Forelimb muscle (tissue), 1 donor: ENCODE measurements around the gene SULF2. TPM values are rescaled to one million over a fixed set of nuclear protein-coding genes. Genes with fewer than 3 reads are reported as not detected.
A peak's percentile ranks its signal among the peaks of the same experiment; 100 is the strongest.

Source experiments
- DNase-seq: peaks from one replicate; pipeline ENCODE4 v3.0.0-alpha.2; 2013; ENCODE audit warnings: low read depth
- polyA plus RNA-seq: library from polyadenylated mRNA; unstranded; fragments of 120-200 nt; gene quantifications from one replicate; pipeline ENCODE4 v1.2.1, GENCODE V29; 2013; ENCODE audit not compliant: insufficient read length

SULF2 gene
- polyA plus RNA-seq, 1 donor = 43.6 TPM

DNA sequence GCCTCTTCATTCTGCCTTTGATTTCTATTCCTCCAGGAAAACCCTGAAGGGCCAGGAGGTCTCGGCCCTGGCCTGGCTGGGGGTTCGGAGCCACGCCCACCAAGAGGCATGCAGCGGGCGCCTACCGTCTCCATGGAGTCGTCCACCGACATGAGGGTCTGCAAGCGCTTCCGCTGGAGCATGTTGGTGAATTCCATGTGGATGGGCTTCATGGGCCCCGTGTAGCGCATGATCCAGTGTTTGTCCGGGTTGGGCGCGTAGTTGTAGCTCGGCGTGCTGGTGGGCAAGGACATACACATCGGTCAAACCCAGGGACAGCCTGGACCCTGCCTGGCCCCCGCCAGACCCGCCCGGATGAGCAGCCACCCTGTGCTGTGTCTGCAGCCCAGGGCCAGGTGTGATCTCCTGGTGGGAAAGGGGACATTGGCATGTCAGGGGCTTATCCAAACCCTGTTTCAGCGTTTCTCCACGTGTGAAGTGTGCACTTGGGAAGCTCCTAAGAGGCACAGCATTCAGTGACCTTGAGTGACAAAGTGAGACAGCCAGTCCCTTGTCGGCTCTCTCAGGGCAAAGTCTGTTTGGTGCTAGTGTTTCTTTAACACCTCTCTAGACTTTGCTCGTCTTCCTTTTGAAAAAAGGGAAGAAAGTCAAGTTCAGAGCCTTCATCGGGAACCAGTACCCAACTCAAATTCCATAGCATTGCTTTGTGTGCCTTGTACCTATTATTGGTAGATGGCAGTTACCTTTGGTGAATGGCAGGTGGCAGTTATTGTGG is 100.8 kb downstream of the SULF2 start:
- no peak for DNase-seq

DNA sequence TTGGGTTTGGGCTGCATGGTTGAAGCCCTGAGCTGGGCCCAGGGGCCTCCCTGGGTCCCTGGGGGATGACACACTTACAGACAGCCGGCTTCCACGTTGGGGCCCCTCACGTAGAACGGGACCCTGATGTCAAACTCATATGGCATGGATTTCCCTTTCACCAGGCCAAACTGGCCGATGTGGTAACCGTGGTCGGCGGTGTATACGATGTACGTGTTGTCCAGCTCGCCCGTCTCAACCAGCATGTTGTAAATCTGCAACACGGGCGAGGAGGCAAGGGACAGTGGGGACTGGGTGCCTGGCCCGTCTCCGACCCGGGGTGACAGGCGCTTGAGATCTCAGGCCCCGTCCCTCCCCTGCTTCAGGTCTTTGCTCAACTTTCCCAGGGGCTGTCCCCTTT is 102.4 kb downstream of the SULF2 start:
- DNase-seq = no peak

DNA sequence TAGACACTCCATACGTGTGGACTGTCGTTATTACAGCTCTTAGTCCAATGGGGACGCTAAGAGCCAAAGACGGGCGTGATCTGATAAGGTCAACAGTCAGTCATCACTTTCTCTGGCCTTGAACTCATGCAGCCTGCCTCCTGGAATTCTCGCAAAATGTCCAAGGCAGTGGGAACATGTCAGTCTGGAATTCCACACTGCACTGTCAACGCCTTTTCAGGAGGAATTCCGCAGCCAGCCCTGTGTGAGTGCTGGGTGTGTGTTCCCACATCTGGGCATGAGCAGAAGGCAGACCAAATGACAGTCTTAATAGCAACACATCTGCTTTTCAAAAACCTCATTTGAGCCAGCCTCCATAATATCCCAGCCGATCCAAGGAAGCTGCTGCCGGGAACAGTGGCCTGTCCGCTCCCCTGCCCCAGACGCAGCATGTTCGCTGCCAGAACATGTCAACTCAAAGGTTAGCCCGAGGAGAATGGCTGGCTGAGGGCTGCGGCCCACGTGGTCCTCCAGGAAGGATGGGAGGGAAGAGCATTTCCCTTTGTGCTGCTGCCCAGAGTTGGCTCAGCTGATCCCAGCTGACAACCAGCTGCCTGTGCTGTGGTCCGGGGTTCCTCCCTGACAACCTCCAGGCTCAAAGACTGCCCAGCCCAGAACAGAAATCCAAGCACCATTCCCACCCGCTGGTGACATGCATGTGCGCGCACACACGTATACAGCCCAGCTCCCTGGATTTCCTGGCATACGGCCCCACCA is 103.1 kb downstream of the SULF2 start:
- DNase-seq = peak; percentile 29

DNA sequence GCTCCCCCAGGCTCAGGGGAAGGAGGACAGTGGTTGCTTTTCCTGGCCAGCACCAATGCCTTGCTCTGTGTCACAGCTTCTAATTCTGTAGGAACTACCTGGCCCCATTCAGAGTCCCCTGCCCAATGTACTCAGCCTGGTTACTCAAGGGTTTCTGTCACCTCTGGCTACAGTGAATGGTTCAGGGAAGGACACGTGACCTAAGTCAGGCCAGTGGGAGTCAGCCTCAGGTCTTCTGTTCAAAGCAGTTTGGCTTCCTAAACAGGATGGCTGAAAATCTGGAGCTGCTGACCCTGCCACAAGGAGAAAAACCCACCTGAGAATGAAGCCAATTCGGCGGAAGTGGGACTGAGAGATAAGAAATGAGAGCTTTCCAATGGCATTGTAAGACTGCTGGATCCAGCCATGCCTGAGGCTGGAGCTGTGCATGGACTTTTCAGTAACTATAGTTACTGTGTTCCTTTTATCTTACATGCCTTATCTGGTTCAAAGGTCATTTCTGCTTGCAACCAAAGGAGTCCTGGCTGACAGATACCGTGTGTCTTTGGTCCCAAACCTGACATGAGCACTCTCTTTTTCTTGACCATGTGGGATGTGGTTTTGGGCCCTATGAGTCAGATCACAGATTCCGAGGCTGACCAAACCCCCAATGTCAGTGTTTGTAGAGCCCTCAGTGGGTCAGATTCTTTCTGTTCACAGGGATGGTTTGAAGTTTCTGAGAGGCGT is 104.3 kb downstream of the SULF2 start:
- no peak for DNase-seq

DNA sequence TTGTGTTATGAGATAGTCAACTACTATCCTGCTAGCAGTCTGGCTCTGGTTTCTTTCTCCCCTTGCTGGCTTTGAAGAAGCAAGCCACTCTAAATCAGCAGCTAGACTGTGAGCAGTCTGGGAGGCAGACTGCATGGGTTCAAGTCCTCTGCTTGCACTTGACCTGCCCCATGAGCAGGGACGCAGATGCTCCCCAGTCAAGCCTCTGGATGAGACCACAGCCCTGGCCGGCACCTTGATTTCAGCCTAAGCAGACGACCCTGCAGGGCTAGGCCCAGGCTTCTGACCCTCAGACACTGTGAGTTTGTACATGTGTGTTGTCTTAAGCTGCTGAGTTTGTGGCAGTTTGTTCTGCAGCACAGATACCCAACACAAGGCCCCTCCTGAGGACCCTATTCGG is 105.8 kb downstream of the SULF2 start:
- DNase-seq = no peak

DNA sequence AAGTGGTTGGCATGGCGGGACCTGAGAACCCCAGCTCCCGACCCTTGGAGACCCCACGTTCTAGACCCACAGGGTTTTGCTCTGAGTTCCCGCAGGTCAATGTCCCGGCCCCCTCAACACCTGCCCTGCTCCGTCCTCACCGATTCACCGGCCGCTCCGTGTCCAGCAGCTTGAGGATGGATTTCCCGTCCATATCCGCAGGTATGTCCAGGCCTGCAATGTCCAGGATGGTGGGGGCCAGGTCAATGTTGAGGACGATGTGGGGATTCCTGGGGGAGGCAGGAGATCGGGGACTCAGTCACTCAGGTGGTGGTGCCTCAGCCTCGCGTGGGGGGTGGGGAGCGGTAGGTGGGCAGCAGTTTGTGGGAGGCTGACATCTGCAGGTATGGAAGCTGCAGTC is 106.7 kb downstream of the SULF2 start:
- DNase-seq = no peak

DNA sequence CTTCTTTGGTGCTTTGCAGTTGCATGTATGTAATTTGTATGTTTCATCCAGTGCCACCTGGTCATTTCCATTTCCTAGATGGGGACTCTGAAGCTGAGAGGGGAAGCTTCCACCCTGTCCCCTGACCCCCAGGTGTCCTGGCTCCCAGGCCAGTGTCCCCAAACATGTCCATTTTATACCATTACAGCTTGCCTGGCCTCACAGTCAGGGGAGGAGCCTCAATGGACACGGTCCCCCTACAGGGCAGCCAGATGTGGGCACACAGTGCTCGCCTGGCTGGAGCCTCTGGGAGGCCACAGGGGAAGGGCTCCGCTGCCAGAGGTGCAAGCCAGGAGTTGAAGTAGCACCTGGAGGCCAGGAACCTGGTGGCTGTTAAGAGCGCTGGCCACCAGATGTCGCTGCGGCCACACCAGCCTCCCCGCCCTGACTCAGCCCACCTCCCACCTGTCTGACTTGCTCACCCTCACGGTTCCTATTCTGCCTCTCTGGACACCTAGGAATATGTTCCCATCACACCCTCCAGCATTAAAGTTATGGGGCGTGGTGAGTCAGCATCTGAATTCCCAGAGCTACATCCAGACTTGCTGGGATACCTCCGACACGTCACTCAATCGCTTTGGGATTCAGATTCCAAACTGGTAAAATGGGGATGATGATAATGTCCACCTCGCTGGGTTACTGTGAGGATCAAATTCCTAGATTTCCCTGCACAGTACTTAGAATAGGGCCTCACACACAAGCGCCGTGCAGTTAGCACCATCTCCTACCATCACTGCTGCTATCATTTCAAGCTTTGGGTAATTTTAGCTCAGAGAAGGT is 107.4 kb downstream of the SULF2 start:
- no peak for DNase-seq

DNA sequence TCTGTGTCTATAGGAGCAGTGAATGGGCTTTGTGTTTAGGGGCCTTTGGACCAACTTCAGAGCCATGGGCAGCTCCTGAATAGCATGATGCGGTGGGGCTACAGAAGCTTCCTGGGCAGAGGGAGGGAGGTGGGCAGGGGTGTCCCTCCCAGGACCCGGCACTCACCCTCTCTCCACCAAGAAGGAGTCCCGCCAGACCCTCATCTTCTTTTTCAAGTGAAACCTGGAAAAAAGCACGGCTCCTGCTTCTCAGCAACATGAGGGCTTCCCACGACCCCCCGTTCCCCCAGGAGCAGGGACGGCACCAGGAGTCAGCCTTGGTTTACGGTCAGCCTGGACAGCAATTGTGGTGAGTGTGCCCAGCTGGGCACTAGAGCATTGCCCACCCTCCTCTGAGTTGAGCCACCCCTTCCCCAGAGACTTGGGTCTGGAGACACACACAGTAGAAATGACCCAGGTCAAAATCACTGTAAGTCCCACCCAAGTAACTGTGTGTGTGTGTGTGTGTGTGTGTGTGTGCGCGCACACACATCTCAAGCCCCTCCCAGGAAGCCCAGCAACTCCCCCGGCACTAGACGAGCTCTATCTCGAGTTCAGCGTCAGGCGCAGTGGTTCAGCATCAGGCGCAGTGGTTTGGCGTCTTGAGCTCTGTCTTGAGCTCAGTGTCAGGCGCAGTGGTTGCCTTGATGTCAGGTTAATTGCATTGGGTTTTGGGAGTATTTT is 108.2 kb downstream of the SULF2 start:
- DNase-seq = no peak

DNA sequence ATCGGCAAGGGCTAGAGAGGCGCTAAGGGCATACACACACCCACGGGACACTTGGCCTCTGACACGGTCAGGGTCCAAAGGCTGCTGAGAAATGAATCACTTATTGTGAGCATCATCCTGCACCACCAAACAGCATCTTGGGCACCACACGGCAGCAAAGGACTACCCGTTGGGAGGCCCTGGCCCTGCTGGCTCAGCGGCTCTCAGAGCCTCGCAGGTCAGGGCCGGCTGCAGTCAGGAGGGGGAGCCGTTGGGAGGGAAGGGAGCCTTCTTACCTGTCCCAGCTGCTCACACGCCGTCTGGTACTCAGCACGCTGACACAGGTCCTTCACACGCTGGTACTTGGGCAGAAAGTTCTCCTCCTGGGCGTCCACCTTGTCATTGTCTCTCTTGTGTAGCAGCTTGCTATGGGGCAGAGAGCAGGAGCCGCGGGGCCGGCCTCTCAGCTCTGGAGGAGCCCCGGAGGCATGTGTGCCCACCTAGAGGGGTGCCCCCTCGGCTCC is 109.0 kb downstream of the SULF2 start:
- no peak for DNase-seq

DNA sequence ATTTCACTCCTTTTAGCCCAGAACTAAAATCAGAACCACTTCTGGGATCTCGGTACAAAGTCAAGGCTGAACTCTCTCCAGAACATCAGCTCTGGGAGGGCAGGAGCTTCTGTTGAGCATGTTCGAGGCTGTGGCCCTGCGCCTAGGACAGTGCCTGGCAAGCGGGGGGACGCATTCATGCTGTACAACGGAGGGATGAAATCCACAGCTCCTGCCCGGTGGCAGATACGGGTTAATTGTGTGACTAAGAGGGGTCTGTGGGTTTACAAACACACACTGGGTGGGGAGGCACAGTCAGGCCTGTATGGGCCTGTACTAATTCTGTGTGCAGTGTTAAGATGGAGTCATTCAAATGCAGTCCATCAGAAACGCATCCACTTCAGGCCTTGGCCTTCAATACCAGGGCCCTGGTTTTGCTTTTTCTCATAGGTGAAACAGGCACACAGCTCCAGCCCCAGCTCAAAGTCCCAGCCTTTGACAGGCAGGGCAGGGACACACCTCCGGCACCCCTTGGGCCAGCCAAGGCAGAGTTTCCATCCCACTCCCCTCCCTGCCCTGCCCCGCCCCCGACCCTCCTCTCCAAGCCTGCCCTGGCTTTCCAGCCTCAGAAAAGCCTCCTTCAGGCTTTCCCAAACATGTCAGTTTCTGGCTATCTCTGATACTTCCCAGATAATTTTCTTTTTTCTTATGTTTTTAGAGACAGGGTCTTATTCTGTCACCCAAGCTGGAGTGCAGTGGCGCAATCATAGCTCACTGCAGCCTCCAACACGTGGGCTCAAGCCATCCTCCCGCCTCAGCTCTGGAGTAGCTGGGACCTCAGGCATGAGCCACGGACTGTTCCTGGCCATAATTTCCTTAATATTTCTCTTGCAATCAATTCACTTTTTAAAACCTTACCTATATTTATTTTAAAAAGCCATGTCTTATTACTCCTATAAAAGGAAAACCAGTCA is 109.8 kb downstream of the SULF2 start:
- no peak for DNase-seq

DNA sequence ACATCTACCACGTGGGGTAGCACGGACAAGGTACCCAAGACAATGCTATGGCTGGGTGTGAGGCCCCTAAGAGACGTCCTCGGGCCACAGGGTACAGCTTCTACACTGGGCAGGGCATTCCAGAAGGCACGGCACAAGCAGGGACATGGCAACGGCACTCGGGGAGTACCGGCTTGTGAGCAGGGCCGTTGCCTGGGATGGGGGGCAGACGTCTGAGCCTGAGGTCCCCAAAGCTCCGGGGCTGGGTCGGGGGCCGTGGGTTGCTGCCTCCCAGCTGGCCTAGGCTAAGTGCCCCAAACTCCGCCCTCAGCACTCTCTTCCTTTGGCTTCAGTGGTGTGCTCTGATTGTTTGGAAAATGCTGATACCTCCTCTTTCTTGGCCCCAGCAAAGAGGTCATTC is 110.6 kb downstream of the SULF2 start:
- DNase-seq = no peak

DNA sequence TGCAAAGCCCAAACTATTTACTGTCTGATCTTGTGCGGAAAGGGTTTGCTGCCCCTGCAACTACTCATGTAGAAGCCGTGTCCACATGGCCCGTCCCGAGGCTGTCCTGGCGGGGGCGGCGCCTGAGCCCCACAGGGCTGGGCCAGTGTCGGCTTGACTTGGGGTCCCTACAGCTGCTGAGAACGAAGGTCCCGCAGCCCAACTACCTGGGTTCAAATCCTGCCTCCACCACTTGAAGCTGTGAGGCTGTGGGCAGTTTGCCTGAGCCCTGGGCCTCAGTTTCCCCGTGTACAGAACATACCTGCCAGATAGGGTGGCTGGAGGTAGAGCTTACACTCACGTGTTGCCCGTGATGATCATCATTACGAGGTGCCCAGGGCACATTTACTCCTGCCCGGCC is 111.1 kb downstream of the SULF2 start:
- DNase-seq = no peak

DNA sequence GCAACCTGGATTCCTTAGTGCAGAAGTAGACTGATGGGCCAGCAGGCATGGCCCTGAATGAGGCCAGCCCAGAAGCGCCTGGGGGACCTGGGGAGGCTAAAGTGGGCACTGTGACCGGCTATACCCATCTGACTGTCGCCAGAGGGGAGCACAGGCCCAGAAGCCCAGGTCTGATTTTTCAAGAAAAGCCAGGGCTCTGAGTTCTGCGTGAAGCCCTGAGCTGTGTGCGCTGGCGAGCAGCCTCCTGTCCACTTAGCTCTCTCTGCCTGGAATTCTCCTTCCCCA is 111.7 kb downstream of the SULF2 start:
- no peak for DNase-seq

DNA sequence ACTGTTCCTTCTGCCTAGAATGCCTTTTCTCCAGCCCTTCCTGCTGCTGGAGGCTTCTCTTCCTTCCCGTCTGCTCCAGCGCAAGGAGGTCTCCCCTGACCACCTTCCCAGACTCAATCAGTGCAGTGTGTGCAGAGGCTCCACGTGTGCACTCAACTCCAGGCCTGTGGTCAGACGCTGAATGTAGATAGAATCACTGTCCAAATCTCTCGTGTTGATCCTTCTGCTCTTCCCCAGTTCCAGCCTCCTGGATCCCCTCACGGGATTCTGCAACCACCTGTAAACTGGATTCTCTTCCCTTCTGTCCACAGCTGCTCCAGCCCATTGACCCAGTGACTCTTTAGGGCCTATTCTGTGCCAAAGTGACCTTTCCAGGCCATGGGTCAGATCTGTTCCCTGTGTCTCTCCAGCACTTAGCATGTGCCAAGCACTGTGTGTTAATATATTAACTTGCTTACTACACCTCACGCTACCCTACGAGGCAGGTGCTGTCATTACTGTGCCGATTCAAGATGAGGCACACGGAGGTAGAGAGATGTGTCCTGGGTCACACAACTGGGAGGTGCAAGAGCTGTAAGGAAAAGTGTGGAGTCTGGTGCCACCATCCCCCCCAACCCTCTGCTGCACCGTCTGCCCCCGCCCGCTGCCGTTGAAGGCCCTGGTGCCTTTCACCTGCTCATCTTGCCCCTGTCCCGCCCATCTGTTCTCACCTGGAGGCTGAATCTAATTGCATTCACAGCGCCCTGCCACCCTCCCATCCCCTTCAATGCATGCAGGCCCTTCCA is 112.2 kb downstream of the SULF2 start:
- no peak for DNase-seq

DNA sequence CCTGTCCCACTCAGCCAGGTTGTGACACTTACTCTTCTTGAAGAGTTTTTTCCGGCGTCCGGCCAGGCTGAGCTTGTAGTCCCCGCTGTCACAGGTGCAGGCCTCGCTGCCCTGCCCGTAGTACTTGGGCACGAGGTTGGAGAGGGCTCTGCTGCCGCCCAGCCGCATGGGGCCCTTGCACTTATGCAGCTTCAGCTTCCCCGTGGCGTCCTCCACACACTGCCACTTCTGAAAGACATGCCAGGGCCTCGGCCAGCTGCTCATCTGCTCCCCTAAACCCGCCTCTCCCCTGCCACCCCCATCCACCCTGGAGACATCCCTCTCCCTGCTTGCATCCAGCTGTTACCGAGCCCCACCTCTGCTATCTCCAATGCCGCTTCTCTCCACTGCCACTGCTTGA is 113.1 kb downstream of the SULF2 start:
- no peak for DNase-seq

DNA sequence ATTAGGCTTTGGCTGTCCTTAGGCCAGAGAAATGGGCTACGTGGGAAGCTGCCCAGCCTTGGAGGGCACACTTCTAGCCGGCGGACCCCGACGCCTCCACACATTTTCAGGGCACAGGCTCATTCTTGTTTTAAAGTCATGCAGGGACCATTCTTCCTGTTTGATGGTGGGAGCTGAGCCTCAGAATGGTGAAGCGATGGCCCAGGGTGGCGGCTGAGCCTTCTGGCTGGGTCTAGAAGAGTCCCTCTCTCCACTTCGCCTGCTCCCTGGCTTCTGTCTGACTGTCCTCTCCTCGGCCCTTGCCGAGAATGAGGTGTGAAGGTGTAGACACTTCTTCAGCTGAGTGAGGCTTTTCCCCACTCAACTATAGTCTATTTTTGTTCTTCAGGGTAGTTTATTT is 114.4 kb downstream of the SULF2 start:
- no peak for DNase-seq

DNA sequence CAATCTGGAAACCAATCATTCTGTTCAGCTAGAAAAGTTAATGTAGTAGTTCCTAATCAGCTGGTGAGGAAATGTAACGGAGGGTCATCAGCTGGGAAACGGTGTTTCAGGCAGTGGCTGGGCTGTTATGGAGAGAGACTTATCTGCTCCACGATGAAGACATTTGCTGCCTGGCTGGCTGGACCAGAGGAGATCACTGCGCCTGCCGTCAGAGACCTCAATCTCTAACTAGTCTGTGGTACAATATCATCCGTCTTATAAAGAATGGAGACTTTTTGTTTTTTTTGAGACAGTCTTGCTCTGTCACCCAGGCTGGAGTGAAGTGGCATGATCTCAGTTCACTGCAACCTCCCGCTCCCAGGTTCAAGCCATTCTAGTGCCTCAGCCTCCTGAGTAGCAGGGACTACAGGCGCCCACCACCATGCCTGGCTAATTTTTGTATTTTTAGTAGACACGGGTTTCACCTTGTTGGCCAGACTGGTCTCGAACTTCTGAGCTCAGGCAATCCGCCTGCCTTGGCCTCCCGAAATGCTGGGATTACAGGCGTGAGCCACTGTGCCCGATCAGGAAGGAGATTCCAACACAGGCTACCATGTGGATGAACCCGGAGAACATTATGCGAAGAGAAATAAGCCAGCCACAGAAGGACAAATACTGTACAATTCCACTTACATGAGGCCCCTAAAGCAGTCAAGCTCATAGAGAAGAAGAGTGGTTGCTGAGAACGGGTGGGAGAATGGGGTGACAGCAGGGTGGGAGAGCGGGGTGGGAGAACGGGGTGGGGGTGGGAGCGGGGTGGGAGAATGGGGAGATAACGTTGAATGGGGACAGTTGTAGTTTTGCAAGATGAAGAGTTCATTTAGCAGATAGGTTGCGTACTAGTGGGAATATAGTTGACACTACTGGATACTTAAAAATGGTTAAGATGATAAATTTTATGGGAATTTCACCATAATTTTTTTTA is 115.1 kb downstream of the SULF2 start:
- DNase-seq = no peak

DNA sequence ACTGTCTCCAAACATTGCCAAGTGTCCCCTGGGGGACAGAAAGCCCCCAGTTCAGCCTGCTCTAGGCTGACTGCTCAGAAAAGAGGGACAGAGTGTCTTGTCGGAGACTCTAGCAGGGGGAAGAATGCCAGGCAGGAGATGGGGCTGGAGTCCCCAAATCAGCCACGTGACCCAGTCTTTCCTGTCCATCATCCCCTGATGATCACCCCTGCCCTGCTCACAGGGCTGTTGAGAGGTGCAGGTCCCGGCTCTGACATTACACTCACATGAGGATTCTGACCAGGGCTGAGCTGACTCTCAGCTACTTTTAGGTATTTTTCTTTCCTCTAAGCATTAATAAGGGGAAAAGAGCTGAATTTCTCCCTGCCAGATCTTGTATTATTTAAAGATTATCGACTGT is 115.8 kb downstream of the SULF2 start:
- no peak for DNase-seq
